BLaER1 treated with 17β-estradiol and CSF1 and Interleukin-3, amounts not matched to agents 10 nM and 100 nM (cell line): ENCODE measurements around the gene TAGLN.
A peak's percentile ranks its signal among the peaks of the same experiment; 100 is the strongest.

Source experiments
- H3K27ac ChIP-seq, 11 experiments: shearing (Covaris generic); formaldehyde crosslinking; 2 replicates each; pipeline ENCODE4 v1.8.1; 2022
- H3K27me3 ChIP-seq, 11 experiments: shearing (Covaris generic); formaldehyde crosslinking; 2 replicates each; pipeline ENCODE4 v1.8.1; 2022
- H3K36me3 ChIP-seq, 11 experiments: shearing (Covaris generic); formaldehyde crosslinking; 2 replicates each; pipeline ENCODE4 v1.8.1; 2022
- H3K4me1 ChIP-seq, 10 experiments: shearing (Covaris generic); formaldehyde crosslinking; 2 replicates each; pipeline ENCODE4 v1.8.1; 2022
- H3K4me2 ChIP-seq, 11 experiments: shearing (Covaris generic); formaldehyde crosslinking; 2 replicates each; pipeline ENCODE4 v1.8.1; 2022
- H3K4me3 ChIP-seq, 10 experiments: shearing (Covaris generic); formaldehyde crosslinking; 2 replicates each; pipeline ENCODE4 v1.8.1; 2022
- H3K9ac ChIP-seq, 11 experiments: shearing (Covaris generic); formaldehyde crosslinking; 2 replicates each; pipeline ENCODE4 v1.8.1; 2022
- H3K9me3 ChIP-seq, 11 experiments: shearing (Covaris generic); formaldehyde crosslinking; replicated peaks in 1 of 11; 2 replicates each; pipeline ENCODE4 v1.8.1; 2022
- H4K20me1 ChIP-seq, 11 experiments: shearing (Covaris generic); formaldehyde crosslinking; 2 replicates each; pipeline ENCODE4 v1.8.1; 2022
- Cebpa-rat ChIP-seq, 11 experiments: shearing (Covaris generic); IDR thresholded peaks; 2 replicates each; pipeline ENCODE4 v1.8.1; 2022

The TAGLN gene

GRCh38 chr11:117232092-117232878 is 33.1 kb downstream of the TAGLN start, which contains the start of gene RNF214:
RNF214 (plus strand) TSS chr11:117232671; CDS start chr11:117234273, 1,602 bp downstream.
- Histone ChIP-seq H3K27me3 (no peaks in the 10 kb centered on the region), H3K9me3 (no peaks in the 10 kb centered on the region), H3K4me2 (peak within 1 kb of the TSS; percentile 95 to 100 (median 99)), H3K9ac (peak within 1 kb of the TSS; percentile 84 to 95 (median 90)), H3K4me1 (peaks cover 35 to 40% (median 38%) of the 10 kb centered on the region in 10 experiments), H3K27ac (peak within 1 kb of the TSS; percentile 75 to 95 (median 89)), H4K20me1 (peaks cover 0 to 45% (median 21%) of the 10 kb centered on the region in 11 experiments; a peak in 18 of 22 replicates), H3K4me3 (peak within 1 kb of the TSS; percentile 79 to 99 (median 92)), H3K36me3 (peaks cover 26 to 47% (median 40%) of the 10 kb centered on the region in 11 experiments)
- TF ChIP-seq Cebpa-rat (IDR thresholded peaks at IDR 0.05), result no peak

- Histone ChIP-seq H3K36me3 (peaks cover 19 to 42% (median 34%) of the 10 kb centered on the region in 11 experiments), H3K27me3 (no peaks in the 10 kb centered on the region), H3K4me3 (peak overlapping the region; percentile 79 to 99 (median 92)), H4K20me1 (peaks cover 0 to 38% (median 20%) of the 10 kb centered on the region in 11 experiments; a peak in 18 of 22 replicates), H3K9ac (peak overlapping the region; percentile 77 to 94 (median 85)), H3K9me3 (no peaks in the 10 kb centered on the region), H3K27ac (peak overlapping the region; percentile 45 to 91 (median 72); a peak in 21 of 22 replicates), H3K4me2 (peak overlapping the region; percentile 86 to 100 (median 98)), H3K4me1 (peaks cover 35 to 40% (median 38%) of the 10 kb centered on the region in 10 experiments)
- no peak for TF ChIP-seq Cebpa-rat (IDR thresholded peaks at IDR 0.05)
These were observed 33.8 kb downstream of the TAGLN start for GRCh38 chr11:117232911-117233409.

- Histone ChIP-seq H4K20me1 (no peaks in the 10 kb centered on the region), H3K27me3 (no peaks in the 10 kb centered on the region), H3K4me2 (no peak overlapping the region), H3K36me3 (peaks cover 46 to 72% (median 62%) of the 10 kb centered on the region in 11 experiments), H3K27ac (no peak overlapping the region), H3K9me3 (no peaks in the 10 kb centered on the region), H3K4me3 (no peak overlapping the region), H3K4me1 (peaks cover 10 to 13% (median 12%) of the 10 kb centered on the region in 10 experiments), H3K9ac (no peak overlapping the region)
- TF ChIP-seq Cebpa-rat (IDR thresholded peaks at IDR 0.05), result no peak
These were observed 39.1 kb downstream of the TAGLN start for GRCh38 chr11:117238221-117238620.

GRCh38 chr11:117239295-117239694 is 40.1 kb downstream of the TAGLN start:
- Histone ChIP-seq H3K27me3 (no peaks in the 10 kb centered on the region), H4K20me1 (no peaks in the 10 kb centered on the region), H3K27ac (no peak overlapping the region), H3K4me2 (no peak overlapping the region), H3K4me1 (peaks cover 0 to 2% (median 1%) of the 10 kb centered on the region in 10 experiments; a peak in 10 of 20 replicates), H3K9ac (no peak overlapping the region), H3K36me3 (peaks cover 57 to 83% (median 73%) of the 10 kb centered on the region in 11 experiments), H3K9me3 (no peaks in the 10 kb centered on the region), H3K4me3 (no peak overlapping the region)
- no peak for TF ChIP-seq Cebpa-rat (IDR thresholded peaks at IDR 0.05)

GRCh38 chr11:117248341-117248740 is 49.2 kb downstream of the TAGLN start:
- H3K9ac ChIP-seq, result no peak overlapping the region
- no peak for TF ChIP-seq Cebpa-rat (IDR thresholded peaks at IDR 0.05)
- no peaks in the 10 kb centered on the region for H3K4me1 ChIP-seq
- H3K9me3 ChIP-seq, result no peaks in the 10 kb centered on the region
- H3K4me3 ChIP-seq, result no peak overlapping the region
- H3K4me2 ChIP-seq, result no peak overlapping the region
- no peaks in the 10 kb centered on the region for H3K27me3 ChIP-seq
- H3K36me3 ChIP-seq, result peaks cover 67 to 87% (median 76%) of the 10 kb centered on the region in 11 experiments
- H4K20me1 ChIP-seq, result no peaks in the 10 kb centered on the region
- H3K27ac ChIP-seq, result no peak overlapping the region

- no peak overlapping the region for H3K9ac ChIP-seq
- no peaks in the 10 kb centered on the region for H4K20me1 ChIP-seq
- no peaks in the 10 kb centered on the region for H3K27me3 ChIP-seq
- H3K4me2 ChIP-seq, result no peak overlapping the region
- no peaks in the 10 kb centered on the region for H3K4me1 ChIP-seq
- H3K4me3 ChIP-seq, result no peak overlapping the region
- peaks cover 54 to 87% (median 64%) of the 10 kb centered on the region in 11 experiments for H3K36me3 ChIP-seq
- no peak for TF ChIP-seq Cebpa-rat (IDR thresholded peaks at IDR 0.05)
- H3K27ac ChIP-seq, result no peak overlapping the region
- no peaks in the 10 kb centered on the region for H3K9me3 ChIP-seq
These were observed 50.4 kb downstream of the TAGLN start for GRCh38 chr11:117249571-117249970.

- Histone ChIP-seq H4K20me1 (no peaks in the 10 kb centered on the region), H3K9ac (no peak overlapping the region), H3K4me3 (no peak overlapping the region), H3K4me2 (no peak overlapping the region), H3K27me3 (no peaks in the 10 kb centered on the region), H3K27ac (no peak overlapping the region), H3K4me1 (no peaks in the 10 kb centered on the region), H3K9me3 (no peaks in the 10 kb centered on the region), H3K36me3 (peaks cover 36 to 70% (median 44%) of the 10 kb centered on the region in 11 experiments)
- TF ChIP-seq Cebpa-rat (IDR thresholded peaks at IDR 0.05), result no peak
These were observed 52.3 kb downstream of the TAGLN start for GRCh38 chr11:117251506-117251905.

- H3K4me1 ChIP-seq, result 0 out of 20 replicates have a peak, but pooled peaks cover 0 to 3% (median 0%) of the 10 kb centered on the region in 10 experiments
- no peaks in the 10 kb centered on the region for H3K27me3 ChIP-seq
- H4K20me1 ChIP-seq, result no peaks in the 10 kb centered on the region
- H3K9ac ChIP-seq, result no peak overlapping the region
- TF ChIP-seq Cebpa-rat (IDR thresholded peaks at IDR 0.05), result no peak
- no peaks in the 10 kb centered on the region for H3K9me3 ChIP-seq
- peaks cover 0 to 38% (median 13%) of the 10 kb centered on the region in 11 experiments; a peak in 16 of 22 replicates for H3K36me3 ChIP-seq
- no peak overlapping the region for H3K4me2 ChIP-seq
- no peak overlapping the region for H3K4me3 ChIP-seq
- H3K27ac ChIP-seq, result no peak overlapping the region
These were observed 56.8 kb downstream of the TAGLN start for GRCh38 chr11:117255966-117256365.

GRCh38 chr11:117256573-117256972 is 57.4 kb downstream of the TAGLN start:
- H3K4me1 ChIP-seq, result 0 out of 20 replicates have a peak, but pooled peaks cover 0 to 3% (median 0%) of the 10 kb centered on the region in 10 experiments

More at GRCh38 chr11:117256573-117256972, 57.4 kb downstream of the TAGLN start:
- Histone ChIP-seq H3K4me2 (no peak overlapping the region), H4K20me1 (no peaks in the 10 kb centered on the region), H3K27me3 (no peaks in the 10 kb centered on the region), H3K27ac (no peak overlapping the region), H3K9me3 (no peaks in the 10 kb centered on the region), H3K9ac (no peak overlapping the region), H3K36me3 (peaks cover 4 to 45% (median 19%) of the 10 kb centered on the region in 11 experiments; a peak in 17 of 22 replicates), H3K4me3 (no peak overlapping the region)
- TF ChIP-seq Cebpa-rat (IDR thresholded peaks at IDR 0.05), result no peak
